Prostate gland (tissue), 2 donors: Measurements from ENCODE around the gene SPON1.

ENCODE experiments used
- POLR2A ChIP-seq: fragments of 450-650 bp; IDR thresholded peaks from one replicate; pipeline ENCODE4 v1.6.1; 2016; ENCODE audit warnings: antibody characterized with exemption, mild to moderate bottlenecking
- POLR2AphosphoS5 ChIP-seq: sonication (generic); formaldehyde crosslinking; IDR thresholded peaks from one replicate; pipeline ENCODE4 v1.6.1; 2017; ENCODE audit warnings: antibody characterized with exemption
- TF ChIP-seq, protein P1 (sequence below), 4 experiments: fragments of 200-600 bp in 2 of 4; fragments of 450-650 bp in 2 of 4; sonication (generic) in 2 of 4; IDR thresholded peaks; 1 replicate in 3 of 4; 2 replicates in 1 of 4; pipeline ENCODE4 v1.5.1; 2016 to 2019; ENCODE audit warnings: antibody characterized with exemption in 4 of 4, mild to moderate bottlenecking in 2 of 4, moderate library complexity in 2 of 4

DNA sequence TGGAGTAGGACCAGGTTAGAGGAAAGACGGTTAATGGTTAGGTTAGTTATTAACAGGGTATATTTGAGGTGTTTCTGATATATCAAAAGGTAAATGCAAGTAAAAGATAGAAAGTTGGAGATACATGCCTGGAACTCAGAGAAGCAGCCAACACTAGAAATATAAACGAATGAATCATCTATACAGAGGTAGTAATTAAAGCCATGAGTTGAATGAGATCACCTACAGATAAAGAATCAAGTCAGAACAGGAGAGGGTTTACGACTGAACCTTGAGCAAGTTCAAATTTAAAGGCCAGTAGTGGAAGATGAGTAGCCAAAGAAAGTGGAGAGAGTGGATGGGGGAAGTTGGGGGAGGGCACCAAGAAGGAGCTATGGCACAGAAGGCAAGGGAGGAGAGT is 73.9 kb downstream of the SPON1 start:
- TF ChIP-seq, protein P1, sequence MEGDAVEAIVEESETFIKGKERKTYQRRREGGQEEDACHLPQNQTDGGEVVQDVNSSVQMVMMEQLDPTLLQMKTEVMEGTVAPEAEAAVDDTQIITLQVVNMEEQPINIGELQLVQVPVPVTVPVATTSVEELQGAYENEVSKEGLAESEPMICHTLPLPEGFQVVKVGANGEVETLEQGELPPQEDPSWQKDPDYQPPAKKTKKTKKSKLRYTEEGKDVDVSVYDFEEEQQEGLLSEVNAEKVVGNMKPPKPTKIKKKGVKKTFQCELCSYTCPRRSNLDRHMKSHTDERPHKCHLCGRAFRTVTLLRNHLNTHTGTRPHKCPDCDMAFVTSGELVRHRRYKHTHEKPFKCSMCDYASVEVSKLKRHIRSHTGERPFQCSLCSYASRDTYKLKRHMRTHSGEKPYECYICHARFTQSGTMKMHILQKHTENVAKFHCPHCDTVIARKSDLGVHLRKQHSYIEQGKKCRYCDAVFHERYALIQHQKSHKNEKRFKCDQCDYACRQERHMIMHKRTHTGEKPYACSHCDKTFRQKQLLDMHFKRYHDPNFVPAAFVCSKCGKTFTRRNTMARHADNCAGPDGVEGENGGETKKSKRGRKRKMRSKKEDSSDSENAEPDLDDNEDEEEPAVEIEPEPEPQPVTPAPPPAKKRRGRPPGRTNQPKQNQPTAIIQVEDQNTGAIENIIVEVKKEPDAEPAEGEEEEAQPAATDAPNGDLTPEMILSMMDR (IDR thresholded peaks at IDR 0.05), result no peak
- no peak for TF ChIP-seq POLR2A
- peak; percentile 5 for TF ChIP-seq POLR2AphosphoS5
